Neural progenitor cell (in vitro differentiated cells): ENCODE measurements around the gene CNTNAP4. TPM values are rescaled to one million over a fixed set of nuclear protein-coding genes. Genes with fewer than 3 reads are reported as not detected.

Source experiments
- DNase-seq: peaks from one replicate; pipeline ENCODE4 v3.0.0-alpha.2; 2016; ENCODE audit warnings: low spot score
- H2AFZ ChIP-seq: fragments of 200-600 bp; sonication (generic); replicated peaks from 2 replicates; pipeline ENCODE4 v1.6.1; 2016; ENCODE audit warnings: antibody characterized with exemption
- H3F3A ChIP-seq: fragments of 200-600 bp; sonication (generic); 2 replicates; pipeline ENCODE4 v1.6.1; 2016; ENCODE audit warnings: antibody characterized with exemption, low read depth
- H3K27ac ChIP-seq: fragments of 200-600 bp; sonication (generic); 2 replicates; pipeline ENCODE4 v1.5.1; 2016; ENCODE audit warnings: mild to moderate bottlenecking
- H3K27me3 ChIP-seq: fragments of 200-600 bp; sonication (generic); 2 replicates; pipeline ENCODE4 v1.6.1; 2016; ENCODE audit warnings: mild to moderate bottlenecking, moderate library complexity
- H3K36me3 ChIP-seq: fragments of 200-600 bp; sonication (generic); 2 replicates; pipeline ENCODE4 v1.5.1; 2016
- H3K4me1 ChIP-seq: fragments of 200-600 bp; sonication (generic); 2 replicates; pipeline ENCODE4 v1.6.1; 2016; ENCODE audit warnings: mixed run types
- H3K4me2 ChIP-seq: fragments of 200-600 bp; sonication (generic); 2 replicates; pipeline ENCODE4 v1.6.1; 2016
- H3K4me3 ChIP-seq: fragments of 200-600 bp; sonication (generic); 2 replicates; pipeline ENCODE4 v1.5.1; 2016
- H3K79me2 ChIP-seq: fragments of 200-600 bp; sonication (generic); 2 replicates; pipeline ENCODE4 v1.6.1; 2016; ENCODE audit warnings: low read depth
- H3K9ac ChIP-seq: fragments of 200-600 bp; sonication (generic); 2 replicates; pipeline ENCODE4 v1.6.1; 2016
- H3K9me3 ChIP-seq: fragments of 200-600 bp; sonication (generic); 2 replicates; pipeline ENCODE4 v1.5.1; 2016; ENCODE audit warnings: low read depth
- H4K20me1 ChIP-seq: fragments of 200-600 bp; sonication (generic); 2 replicates; pipeline ENCODE4 v1.6.1; 2016; ENCODE audit warnings: low read depth
- H3K27ac Mint-ChIP-seq: 3 replicates; pipeline ENCODE4 v1.8.0; 2021; ENCODE audit warnings: mixed read lengths
- H3K27me3 Mint-ChIP-seq: 2 replicates; pipeline ENCODE4 v1.8.0; 2022; ENCODE audit warnings: low read depth, mild to moderate bottlenecking, inconsistent platforms, moderate library complexity, mixed read lengths; ENCODE audit not compliant: insufficient read depth
- H3K36me3 Mint-ChIP-seq: 3 replicates; pipeline ENCODE4 v1.8.0; 2021; ENCODE audit warnings: mixed read lengths
- H3K4me1 Mint-ChIP-seq: 3 replicates; pipeline ENCODE4 v1.8.0; 2021; ENCODE audit warnings: mixed read lengths
- H3K4me3 Mint-ChIP-seq: 3 replicates; pipeline ENCODE4 v1.8.0; 2021; ENCODE audit warnings: mild to moderate bottlenecking, moderate library complexity, mixed read lengths
- H3K9me3 Mint-ChIP-seq: 3 replicates; pipeline ENCODE4 v1.8.0; 2020; ENCODE audit warnings: mixed read lengths
- EZH2 ChIP-seq: fragments of 200-600 bp; sonication (generic); IDR thresholded peaks from 2 replicates; pipeline ENCODE4 v1.6.1; 2017; ENCODE audit warnings: antibody characterized with exemption, mild to moderate bottlenecking, moderate library complexity
- EZH2phosphoT487 ChIP-seq: fragments of 200-600 bp; sonication (generic); IDR thresholded peaks from 2 replicates; pipeline ENCODE4 v1.6.1; 2017; ENCODE audit warnings: antibody characterized with exemption
- total RNA-seq: library from RNA; depleted of rRNA; stranded (reverse); fragments of >200 nt; gene quantifications from 2 replicates; pipeline ENCODE4 v1.2.3, GENCODE V29; 2015; ENCODE audit warnings: low replicate concordance
- TF ChIP-seq, protein P1 (sequence below): fragments of 200-600 bp; sonication (generic); IDR thresholded peaks from 2 replicates; pipeline ENCODE4 v1.5.1; 2017; ENCODE audit warnings: antibody characterized with exemption, mild to moderate bottlenecking

CNTNAP4 gene
- total RNA-seq, 1 donor from 2014 or later, result 0.41 TPM

DNA sequence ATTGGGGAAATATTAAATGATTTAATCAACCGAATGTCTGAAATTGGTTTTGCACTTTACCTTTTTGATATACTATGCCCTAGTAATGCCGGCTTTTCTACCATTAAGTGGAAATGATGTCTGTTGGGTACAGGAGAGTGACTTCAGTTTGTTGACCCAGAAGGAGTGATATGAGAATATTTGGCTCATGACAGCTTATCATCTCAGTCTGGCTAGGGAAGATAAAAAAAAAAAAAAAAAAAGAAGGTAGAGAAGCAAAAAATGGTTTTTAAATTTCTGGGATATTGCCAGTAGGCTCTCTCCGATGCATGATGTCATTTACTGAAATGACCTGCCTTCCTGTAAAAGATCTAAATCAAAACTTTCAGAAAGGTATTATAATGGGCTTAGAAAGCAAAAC is 69.0 kb downstream of the CNTNAP4 start:
- Histone ChIP-seq H2AFZ (no peak overlapping the region), H3K79me2 (no peaks in the 10 kb centered on the region), H3F3A (no peaks in the 10 kb centered on the region), H3K27me3 (no peaks in the 10 kb centered on the region), H3K36me3 (no peaks in the 10 kb centered on the region), H4K20me1 (no peaks in the 10 kb centered on the region), H3K4me1 (no peaks in the 10 kb centered on the region), H3K4me2 (no peak overlapping the region), H3K9ac (no peak overlapping the region), H3K4me3 (no peak overlapping the region), H3K27ac (no peak overlapping the region), H3K9me3 (no peaks in the 10 kb centered on the region)
- Mint-ChIP-seq H3K27me3 (no peaks in the 10 kb centered on the region), H3K27ac (no peak overlapping the region), H3K9me3 (no peaks in the 10 kb centered on the region), H3K4me3 (no peak overlapping the region), H3K4me1 (no peaks in the 10 kb centered on the region), H3K36me3 (no peaks in the 10 kb centered on the region)
- no peak for DNase-seq
- TF ChIP-seq, protein P1, sequence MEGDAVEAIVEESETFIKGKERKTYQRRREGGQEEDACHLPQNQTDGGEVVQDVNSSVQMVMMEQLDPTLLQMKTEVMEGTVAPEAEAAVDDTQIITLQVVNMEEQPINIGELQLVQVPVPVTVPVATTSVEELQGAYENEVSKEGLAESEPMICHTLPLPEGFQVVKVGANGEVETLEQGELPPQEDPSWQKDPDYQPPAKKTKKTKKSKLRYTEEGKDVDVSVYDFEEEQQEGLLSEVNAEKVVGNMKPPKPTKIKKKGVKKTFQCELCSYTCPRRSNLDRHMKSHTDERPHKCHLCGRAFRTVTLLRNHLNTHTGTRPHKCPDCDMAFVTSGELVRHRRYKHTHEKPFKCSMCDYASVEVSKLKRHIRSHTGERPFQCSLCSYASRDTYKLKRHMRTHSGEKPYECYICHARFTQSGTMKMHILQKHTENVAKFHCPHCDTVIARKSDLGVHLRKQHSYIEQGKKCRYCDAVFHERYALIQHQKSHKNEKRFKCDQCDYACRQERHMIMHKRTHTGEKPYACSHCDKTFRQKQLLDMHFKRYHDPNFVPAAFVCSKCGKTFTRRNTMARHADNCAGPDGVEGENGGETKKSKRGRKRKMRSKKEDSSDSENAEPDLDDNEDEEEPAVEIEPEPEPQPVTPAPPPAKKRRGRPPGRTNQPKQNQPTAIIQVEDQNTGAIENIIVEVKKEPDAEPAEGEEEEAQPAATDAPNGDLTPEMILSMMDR, result no peak
- no peak for TF ChIP-seq EZH2phosphoT487
- no peak for TF ChIP-seq EZH2

DNA sequence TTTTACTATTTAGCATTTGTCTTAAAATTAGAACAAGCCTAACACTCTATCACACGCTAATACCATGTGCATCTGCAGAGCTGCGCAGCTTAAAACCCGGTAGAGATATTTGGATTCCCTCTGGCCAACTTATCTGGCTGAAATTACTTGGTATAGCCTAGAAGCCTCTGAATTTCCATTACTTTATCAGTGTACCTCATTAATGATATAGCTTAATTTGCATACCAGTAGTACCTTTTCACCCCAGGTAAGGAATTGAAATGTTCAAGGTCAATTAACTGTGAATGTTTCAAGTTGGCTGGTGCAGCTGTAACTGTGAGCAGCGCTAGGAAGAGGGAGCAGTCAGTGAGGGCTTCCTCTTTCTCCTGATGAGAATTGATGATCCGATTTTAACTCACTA is 74.2 kb downstream of the CNTNAP4 start:
- no peak overlapping the region for H2AFZ ChIP-seq
- Mint-ChIP-seq H3K27me3 (no peaks in the 10 kb centered on the region), H3K4me3 (no peak overlapping the region), H3K4me1 (no peaks in the 10 kb centered on the region), H3K27ac (no peak overlapping the region), H3K9me3 (no peaks in the 10 kb centered on the region), H3K36me3 (no peaks in the 10 kb centered on the region)
- H3K79me2 ChIP-seq, result no peaks in the 10 kb centered on the region
- TF ChIP-seq EZH2phosphoT487 (no peak), EZH2 (no peak)
- TF ChIP-seq, protein P1, result no peak
- H3K9me3 ChIP-seq, result no peaks in the 10 kb centered on the region
- H4K20me1 ChIP-seq, result no peaks in the 10 kb centered on the region
- H3K4me2 ChIP-seq, result no peak overlapping the region
- peaks cover 3% of the 10 kb centered on the region for H3K4me1 ChIP-seq
- no peaks in the 10 kb centered on the region for H3K27me3 ChIP-seq
- no peaks in the 10 kb centered on the region for H3K36me3 ChIP-seq
- no peaks in the 10 kb centered on the region for H3F3A ChIP-seq
- H3K27ac ChIP-seq, result no peak overlapping the region
- H3K4me3 ChIP-seq, result no peak overlapping the region
- no peak overlapping the region for H3K9ac ChIP-seq
- no peak for DNase-seq

DNA sequence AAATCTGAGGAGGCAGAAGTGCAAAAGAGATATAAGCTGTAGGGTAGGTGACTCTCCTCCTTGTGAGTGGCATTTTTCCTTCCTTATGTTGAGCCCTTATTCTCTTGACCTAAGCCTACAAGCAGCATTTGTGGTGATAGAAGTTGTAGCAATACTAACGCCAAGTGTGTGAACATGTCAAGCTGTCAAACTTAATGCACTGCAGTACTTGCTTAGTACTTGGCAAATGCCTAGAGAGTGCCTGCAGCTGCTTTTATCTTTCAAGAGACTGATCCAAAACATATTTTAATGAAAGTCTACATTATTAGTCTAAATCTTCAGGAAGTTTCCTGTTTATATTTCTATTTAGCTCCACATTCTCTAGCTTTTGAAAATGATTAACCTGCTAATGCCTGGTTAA is 83.2 kb downstream of the CNTNAP4 start:
- Histone ChIP-seq H3K9ac (no peak overlapping the region), H3K27me3 (no peaks in the 10 kb centered on the region), H3K9me3 (no peaks in the 10 kb centered on the region), H3K36me3 (no peaks in the 10 kb centered on the region), H3K27ac (no peak overlapping the region), H3F3A (no peaks in the 10 kb centered on the region), H3K4me1 (peaks cover 6% of the 10 kb centered on the region), H2AFZ (no peak overlapping the region), H4K20me1 (no peaks in the 10 kb centered on the region), H3K79me2 (no peaks in the 10 kb centered on the region), H3K4me2 (no peak overlapping the region), H3K4me3 (no peak overlapping the region)
- DNase-seq, result no peak
- no peak for TF ChIP-seq EZH2
- TF ChIP-seq, protein P1, result no peak
- TF ChIP-seq EZH2phosphoT487, result no peak
- no peak overlapping the region for H3K27ac Mint-ChIP-seq
- no peaks in the 10 kb centered on the region for H3K4me1 Mint-ChIP-seq
- H3K27me3 Mint-ChIP-seq, result no peaks in the 10 kb centered on the region
- H3K36me3 Mint-ChIP-seq, result no peaks in the 10 kb centered on the region
- H3K9me3 Mint-ChIP-seq, result peaks cover 5% of the 10 kb centered on the region
- no peak overlapping the region for H3K4me3 Mint-ChIP-seq
